Gastrocnemius medialis (tissue), 4 donors: ENCODE data around the gene C13orf46. TPM values are rescaled to one million over a fixed set of nuclear protein-coding genes. Genes with fewer than 3 reads are reported as not detected.

Source experiments
- ATAC-seq, 2 donors: fragments of 150-250 bp; one replicate each; pipeline ENCODE4 v1.9.1; 2016
- DNase-seq, 2 donors: peaks; one replicate each; pipeline ENCODE4 v3.0.0-alpha.2; 2019
- H3K27ac ChIP-seq, 4 donors: fragments of 200-600 bp; sonication (generic); 1 replicate in 1 of 4; 2 replicates in 3 of 4; pipeline ENCODE4 v1.5.1; 2016 to 2018; ENCODE audit warnings: mild to moderate bottlenecking in 2 of 4, moderate library complexity in 1 of 4
- H3K27me3 ChIP-seq, 3 donors: fragments of 200-600 bp; sonication (generic) in 2 of 3; 1 replicate in 1 of 3; 2 replicates in 2 of 3; pipeline versions ENCODE4 v1.5.1 to v1.6.0; 2016 to 2019; ENCODE audit warnings: mild to moderate bottlenecking in 1 of 3, moderate library complexity in 1 of 3
- H3K36me3 ChIP-seq, 2 donors: fragments of 200-600 bp; sonication (generic) in 1 of 2; one replicate each; pipeline ENCODE4 v1.5.1; 2017 to 2018
- H3K4me1 ChIP-seq, 2 donors: fragments of 200-600 bp; sonication (generic) in 1 of 2; one replicate each; pipeline ENCODE4 v1.5.1; 2016 to 2017; ENCODE audit warnings: mild to moderate bottlenecking in 2 of 2
- H3K4me3 ChIP-seq, 4 donors: fragments of 200-600 bp; sonication (generic) in 3 of 4; 1 replicate in 1 of 4; 2 replicates in 3 of 4; pipeline ENCODE4 v1.5.1; 2016 to 2019; ENCODE audit warnings: mild to moderate bottlenecking in 2 of 4
- H3K9me3 ChIP-seq, 3 donors: fragments of 200-600 bp; sonication (generic) in 2 of 3; 1 replicate in 1 of 3; 2 replicates in 2 of 3; pipeline ENCODE4 v1.5.1; 2016 to 2019
- CTCF ChIP-seq, 5 experiments: fragments of 450-650 bp in 3 of 5; fragments of 200-600 bp in 2 of 5; sonication (generic) in 2 of 5; IDR thresholded peaks in 4 of 5; conservative IDR thresholded peaks in 1 of 5; 1 replicate in 4 of 5; 2 replicates in 1 of 5; pipeline ENCODE4 v1.5.1; 2016 to 2019; ENCODE audit warnings: antibody characterized with exemption in 5 of 5, mild to moderate bottlenecking in 3 of 5, moderate library complexity in 3 of 5
- POLR2A ChIP-seq, 2 donors: fragments of 450-650 bp; IDR thresholded peaks; one replicate each; pipeline ENCODE4 v1.6.1; 2017; ENCODE audit warnings: antibody characterized with exemption in 2 of 2, mild to moderate bottlenecking in 2 of 2, moderate library complexity in 2 of 2
- in situ Hi-C, 4 donors: fragments of 200-750 bp; cut with MboI; loops; one replicate each; pipeline versions ENCODE4 v1.15.0 to v1.8.0; 2017; ENCODE audit warnings: low sequenced_read_pairs in 4 of 4
- intact Hi-C: fragments of 100-400 bp; cut with DNase I; formaldehyde crosslinking; loops from one replicate; pipeline ENCODE4 v1.15.1; 2023; ENCODE audit warnings: low total_unique reads
- total RNA-seq, 4 donors: library from RNA; depleted of rRNA; stranded (reverse); fragments of >200 nt; gene quantifications; one replicate each; pipeline versions ENCODE4 v1.1.0 to v1.2.3, GENCODE V29; 2016

Gene C13orf46
- total RNA-seq, 4 donors from 2014 or later = 0.10 to 0.69 (median 0.15) TPM; not detected in 1

- H3K27ac ChIP-seq = no peak overlapping the region
- ATAC-seq (no peak), DNase-seq (peak in 1 of 2 donors; percentile 12)
- in situ Hi-C loops = no loop called here
- H3K4me3 ChIP-seq = no peak overlapping the region
- no peaks in the 10 kb centered on the region for H3K9me3 ChIP-seq
- TF ChIP-seq POLR2A (IDR thresholded peaks at IDR 0.05) (no peak), CTCF (IDR thresholded peaks at IDR 0.05 in 4 of 5, conservative IDR thresholded peaks at IDR 0.05 in 1 of 5) (no peak)
- intact Hi-C loops = no loop called here
- no peaks in the 10 kb centered on the region for H3K36me3 ChIP-seq
- H3K4me1 ChIP-seq = no peaks in the 10 kb centered on the region
- H3K27me3 ChIP-seq = peaks cover 4 to 10% (median 10%) of the 10 kb centered on the region in 3 donors
Measured at GRCh38 chr13:113917096-113917495, 56.8 kb downstream of the C13orf46 start.

- Histone ChIP-seq H3K27ac (peak overlapping the region in 1 of 4 donors; percentile 9), H3K9me3 (no peaks in the 10 kb centered on the region), H3K36me3 (no peaks in the 10 kb centered on the region), H3K27me3 (peaks cover 4 to 10% (median 10%) of the 10 kb centered on the region in 3 donors), H3K4me3 (no peak overlapping the region), H3K4me1 (no peaks in the 10 kb centered on the region)
- no peak for TF ChIP-seq CTCF (IDR thresholded peaks at IDR 0.05 in 4 of 5, conservative IDR thresholded peaks at IDR 0.05 in 1 of 5)
- TF ChIP-seq POLR2A (IDR thresholded peaks at IDR 0.05) = no peak
- peak in 1 of 2 donors; percentile 54 for DNase-seq
- intact Hi-C loops (no loop called here), in situ Hi-C loops (no loop called here)
- peak; percentile 58 to 83 for ATAC-seq
Measured at GRCh38 chr13:113916330-113916815, 57.5 kb downstream of the C13orf46 start.

GRCh38 chr13:113915786-113916329 lies 58.0 kb downstream of the C13orf46 start:
- no peak overlapping the region for H3K27ac ChIP-seq
- intact Hi-C loops = no loop called here

GRCh38 chr13:113915012-113915763 lies 58.7 kb downstream of the C13orf46 start:
- ATAC-seq (no peak), DNase-seq (no peak)
- Histone ChIP-seq H3K4me1 (no peaks in the 10 kb centered on the region), H3K27me3 (peaks cover 4 to 10% (median 10%) of the 10 kb centered on the region in 3 donors), H3K27ac (no peak overlapping the region), H3K4me3 (no peak overlapping the region), H3K9me3 (no peaks in the 10 kb centered on the region), H3K36me3 (no peaks in the 10 kb centered on the region)
- intact Hi-C loops = no loop called here
- TF ChIP-seq CTCF (IDR thresholded peaks at IDR 0.05 in 4 of 5, conservative IDR thresholded peaks at IDR 0.05 in 1 of 5) = no peak
- no peak for TF ChIP-seq POLR2A (IDR thresholded peaks at IDR 0.05)
- in situ Hi-C loops = no loop called here

More at GRCh38 chr13:113915786-113916329, 58.0 kb downstream of the C13orf46 start:
- in situ Hi-C loops = no loop called here
- peaks cover 4 to 10% (median 10%) of the 10 kb centered on the region in 3 donors for H3K27me3 ChIP-seq
- no peaks in the 10 kb centered on the region for H3K4me1 ChIP-seq
- H3K36me3 ChIP-seq = no peaks in the 10 kb centered on the region
- peak; percentile 48 to 63 for ATAC-seq
- H3K4me3 ChIP-seq = no peak overlapping the region
- TF ChIP-seq POLR2A (IDR thresholded peaks at IDR 0.05) (no peak), CTCF (IDR thresholded peaks at IDR 0.05 in 4 of 5, conservative IDR thresholded peaks at IDR 0.05 in 1 of 5) (no peak)
- DNase-seq = peak in 1 of 2 donors; percentile 12
- no peaks in the 10 kb centered on the region for H3K9me3 ChIP-seq
